ENCODE results near the gene DROSHA.

Gene DROSHA

GRCh38 chr5:31531543-31531887, 378 bp downstream of the DROSHA start:
- peak overlapping the region; percentile 94 for H3K4me3 ChIP-seq (replicated peaks; ENCODE audit: low read depth, low read length)
- TF ChIP-seq CTCF (IDR thresholded peaks at IDR 0.05; ENCODE audit: low read depth, low read length, missing control alignments) = no peak
- DNase-seq (ENCODE audit: extremely low read depth, low read depth) = no peak

GRCh38 chr5:31530541-31531265, 1.2 kb downstream of the DROSHA start:
- no peak for TF ChIP-seq CTCF (IDR thresholded peaks at IDR 0.05; ENCODE audit: low read depth, low read length, missing control alignments)
- DNase-seq (ENCODE audit: extremely low read depth, low read depth) = no peak
- H3K4me3 ChIP-seq (replicated peaks; ENCODE audit: low read depth, low read length) = peak overlapping the region; percentile 94

GRCh38 chr5:31523041-31523440, 8.9 kb downstream of the DROSHA start:
- DNase-seq (ENCODE audit: extremely low read depth, low read depth) = no peak
- no peak for TF ChIP-seq CTCF (IDR thresholded peaks at IDR 0.05; ENCODE audit: low read depth, low read length, missing control alignments)
- no peak overlapping the region for H3K4me3 ChIP-seq (replicated peaks; ENCODE audit: low read depth, low read length)

- H3K4me3 ChIP-seq (replicated peaks; ENCODE audit: low read depth, low read length) = no peak overlapping the region
- no peak for DNase-seq (ENCODE audit: extremely low read depth, low read depth)
- TF ChIP-seq CTCF (IDR thresholded peaks at IDR 0.05; ENCODE audit: low read depth, low read length, missing control alignments) = no peak
Observed at GRCh38 chr5:31516802-31517201, 15.1 kb downstream of the DROSHA start.

GRCh38 chr5:31511305-31511704, 20.6 kb downstream of the DROSHA start:
- TF ChIP-seq CTCF (IDR thresholded peaks at IDR 0.05; ENCODE audit: low read depth, low read length, missing control alignments) = no peak
- no peak for DNase-seq (ENCODE audit: extremely low read depth, low read depth)
- no peak overlapping the region for H3K4me3 ChIP-seq (replicated peaks; ENCODE audit: low read depth, low read length)

GRCh38 chr5:31504529-31504928, 27.4 kb downstream of the DROSHA start:
- no peak for DNase-seq (ENCODE audit: extremely low read depth, low read depth)
- no peak overlapping the region for H3K4me3 ChIP-seq (replicated peaks; ENCODE audit: low read depth, low read length)
- no peak for TF ChIP-seq CTCF (IDR thresholded peaks at IDR 0.05; ENCODE audit: low read depth, low read length, missing control alignments)

- H3K4me3 ChIP-seq (replicated peaks; ENCODE audit: low read depth, low read length) = no peak overlapping the region
- no peak for DNase-seq (ENCODE audit: extremely low read depth, low read depth)
- no peak for TF ChIP-seq CTCF (IDR thresholded peaks at IDR 0.05; ENCODE audit: low read depth, low read length, missing control alignments)
Observed at GRCh38 chr5:31502506-31502905, 29.4 kb downstream of the DROSHA start.

Measured in HFF-Myc (cell line).